GM12864 (cell line): Measurements from ENCODE around the gene SIX6.

Experiments
- DNase-seq: peaks from one replicate; pipeline ENCODE4 v3.0.0-alpha.2; 2011; ENCODE audit warnings: low read depth
- H3K4me3 ChIP-seq: 2 replicates; pipeline ENCODE4 v1.5.1; 2011; ENCODE audit warnings: mild to moderate bottlenecking, low read depth, low read length, control low read depth
- TF ChIP-seq, protein P1 (sequence below): IDR thresholded peaks from 2 replicates; pipeline ENCODE4 v1.5.1; 2011; ENCODE audit warnings: low read depth, mild to moderate bottlenecking, moderate library complexity, low read length, control low read depth, inconsistent platforms; ENCODE audit errors: missing control alignments

The SIX6 gene

GRCh38 chr14:60506985-60507829, 1.7 kb upstream of the SIX6 start:
- TF ChIP-seq, protein P1, sequence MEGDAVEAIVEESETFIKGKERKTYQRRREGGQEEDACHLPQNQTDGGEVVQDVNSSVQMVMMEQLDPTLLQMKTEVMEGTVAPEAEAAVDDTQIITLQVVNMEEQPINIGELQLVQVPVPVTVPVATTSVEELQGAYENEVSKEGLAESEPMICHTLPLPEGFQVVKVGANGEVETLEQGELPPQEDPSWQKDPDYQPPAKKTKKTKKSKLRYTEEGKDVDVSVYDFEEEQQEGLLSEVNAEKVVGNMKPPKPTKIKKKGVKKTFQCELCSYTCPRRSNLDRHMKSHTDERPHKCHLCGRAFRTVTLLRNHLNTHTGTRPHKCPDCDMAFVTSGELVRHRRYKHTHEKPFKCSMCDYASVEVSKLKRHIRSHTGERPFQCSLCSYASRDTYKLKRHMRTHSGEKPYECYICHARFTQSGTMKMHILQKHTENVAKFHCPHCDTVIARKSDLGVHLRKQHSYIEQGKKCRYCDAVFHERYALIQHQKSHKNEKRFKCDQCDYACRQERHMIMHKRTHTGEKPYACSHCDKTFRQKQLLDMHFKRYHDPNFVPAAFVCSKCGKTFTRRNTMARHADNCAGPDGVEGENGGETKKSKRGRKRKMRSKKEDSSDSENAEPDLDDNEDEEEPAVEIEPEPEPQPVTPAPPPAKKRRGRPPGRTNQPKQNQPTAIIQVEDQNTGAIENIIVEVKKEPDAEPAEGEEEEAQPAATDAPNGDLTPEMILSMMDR, result no peak
- no peak for DNase-seq
- H3K4me3 ChIP-seq, result no peak overlapping the region

GRCh38 chr14:60508363-60508706, 611 bp upstream of the SIX6 start:
- TF ChIP-seq, protein P1, result peak; percentile 9

DNA sequence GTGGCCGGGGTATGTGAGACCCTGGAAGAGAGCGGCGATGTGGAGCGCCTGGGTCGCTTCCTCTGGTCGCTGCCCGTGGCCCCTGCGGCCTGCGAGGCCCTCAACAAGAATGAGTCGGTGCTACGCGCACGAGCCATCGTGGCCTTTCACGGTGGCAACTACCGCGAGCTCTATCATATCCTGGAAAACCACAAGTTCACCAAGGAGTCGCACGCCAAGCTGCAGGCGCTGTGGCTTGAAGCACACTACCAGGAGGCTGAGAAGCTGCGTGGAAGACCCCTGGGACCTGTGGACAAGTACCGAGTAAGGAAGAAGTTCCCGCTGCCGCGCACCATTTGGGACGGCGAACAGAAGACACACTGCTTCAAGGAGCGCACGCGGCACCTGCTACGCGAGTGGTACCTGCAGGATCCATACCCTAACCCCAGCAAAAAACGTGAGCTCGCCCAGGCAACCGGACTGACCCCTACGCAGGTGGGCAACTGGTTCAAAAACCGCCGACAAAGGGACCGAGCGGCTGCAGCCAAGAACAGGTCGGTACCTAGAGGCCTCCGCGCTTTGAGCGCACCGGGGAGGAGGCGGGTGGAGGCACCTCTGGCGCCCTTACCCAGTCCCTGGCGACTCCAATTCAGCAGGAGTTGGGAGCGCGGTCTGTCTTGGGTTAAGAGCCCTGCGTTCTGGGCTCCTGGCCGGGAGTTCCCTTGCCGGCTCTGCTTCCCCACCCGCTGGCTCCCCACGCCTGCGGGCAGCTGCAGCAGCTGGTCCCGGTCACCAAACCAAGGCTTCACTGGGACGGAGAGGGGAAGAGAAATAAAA, 700 bp downstream of the SIX6 start:
- no peak overlapping the region for H3K4me3 ChIP-seq
- no peak for DNase-seq
- TF ChIP-seq, protein P1, result no peak

More at GRCh38 chr14:60508363-60508706, 611 bp upstream of the SIX6 start:
- H3K4me3 ChIP-seq, result no peak overlapping the region
- DNase-seq, result no peak

DNA sequence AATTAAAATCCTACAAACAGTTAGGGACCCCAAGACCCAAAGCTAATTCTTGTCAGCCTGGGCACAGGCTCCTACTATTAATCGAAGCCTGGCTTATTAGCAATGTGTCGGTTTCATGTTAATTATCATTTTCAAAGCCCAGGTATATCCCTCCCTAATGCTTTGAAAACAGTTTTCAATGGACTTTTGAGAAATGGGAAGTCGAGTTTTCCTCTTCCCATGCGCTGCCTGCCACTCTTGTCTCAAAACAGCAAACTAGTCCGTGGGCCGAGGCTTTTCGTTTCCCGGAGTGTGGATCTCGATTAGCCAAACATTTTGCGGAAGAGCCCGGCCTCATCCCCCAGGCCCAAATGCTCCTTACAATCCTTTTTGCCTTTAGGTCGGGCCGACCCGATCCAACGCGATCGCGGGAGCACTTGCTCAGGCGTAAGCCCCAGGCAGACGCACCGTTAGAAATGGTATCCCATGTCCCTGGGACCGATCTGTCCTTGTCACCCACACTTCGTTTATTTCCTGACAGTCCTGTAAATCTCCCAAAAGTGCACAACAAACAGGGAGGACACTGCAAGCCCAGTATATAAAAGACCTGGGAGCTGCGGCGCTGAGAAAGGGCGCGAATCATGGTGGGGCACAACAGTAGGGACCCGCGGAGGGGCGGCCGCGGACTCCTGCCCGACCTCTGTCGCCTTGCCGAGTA, 1.5 kb downstream of the SIX6 start:
- H3K4me3 ChIP-seq, result no peak overlapping the region
- DNase-seq, result no peak
- TF ChIP-seq, protein P1, result no peak

- TF ChIP-seq, protein P1, result no peak
- DNase-seq, result no peak
- no peak overlapping the region for H3K4me3 ChIP-seq
Observed at GRCh38 chr14:60510951-60511599, 2.1 kb downstream of the SIX6 start.

- TF ChIP-seq, protein P1, result no peak
- DNase-seq, result no peak
- H3K4me3 ChIP-seq, result no peak overlapping the region
Observed at GRCh38 chr14:60512126-60512525, 3.2 kb downstream of the SIX6 start.
